Measurements from ENCODE around the gene WDR7. TPM values are rescaled to one million over a fixed set of nuclear protein-coding genes. Genes with fewer than 3 reads are reported as not detected.

WDR7 gene
- total and polyA plus RNA-seq, 2 of the 4 experiments (the other 2 are of a cell fraction) = 3.7 to 23.3 TPM

DNA sequence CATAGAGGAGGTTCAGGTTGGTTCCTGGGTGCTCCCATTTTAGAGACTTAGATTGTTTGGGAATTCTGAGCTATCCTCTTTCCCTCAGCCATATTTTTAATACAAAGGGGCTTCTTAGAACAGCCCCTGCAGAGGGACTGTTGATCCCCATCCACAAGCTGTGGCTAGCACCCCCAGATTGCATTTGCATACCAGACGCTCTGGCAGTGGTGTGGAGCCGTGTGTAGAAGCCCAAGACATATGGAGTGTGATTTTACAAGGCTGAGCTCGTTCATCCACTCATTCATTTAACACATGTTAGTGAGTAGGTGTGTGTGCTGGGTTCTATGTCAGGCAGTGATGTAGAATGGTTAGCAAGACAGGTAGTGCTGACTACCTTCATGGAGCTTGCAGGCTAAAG, 329.0 kb downstream of the WDR7 start:
- no peak overlapping the region for H3K4me2 ChIP-seq (ENCODE audit: low read depth, low read length)
- POLR2A ChIA-PET (ENCODE audit: unreplicated experiment) = no interaction called here
- intact Hi-C loops (cut with micrococcal nuclease) = no loop called here
- WGBS, 2 experiments (ENCODE audit: extremely low coverage in 2 of 2, insufficient read length in 1 of 2) = no CpG with 5 or more reads among the region's 3 CpGs
- no peaks in the 10 kb centered on the region for H3K36me3 ChIP-seq (ENCODE audit: control insufficient read depth, insufficient read depth, low read length)
- no peak overlapping the region for H2AK5ac ChIP-seq (ENCODE audit: low read depth, low read length)
- in situ Hi-C loops (cut with MboI; ENCODE audit: low sequenced_read_pairs) = no loop called here
- H3K4me3 ChIP-seq (ENCODE audit: insufficient read depth, low read depth, low read length) = no peak overlapping the region
- H3K9me1 ChIP-seq (ENCODE audit: insufficient read depth, low read length) = peaks cover 2% of the 10 kb centered on the region; the same call in 1 of the 2 replicates
- H2AFZ ChIP-seq (replicated peaks; ENCODE audit: low read length, poor library complexity) = no peak overlapping the region
- H3K18ac ChIP-seq (ENCODE audit: low read depth, low read length) = no peak overlapping the region
- no peak overlapping the region for H2AK9ac ChIP-seq (replicated peaks; ENCODE audit: low read depth, low read length, poor library complexity)
- H2BK5ac ChIP-seq (ENCODE audit: low read depth, low read length, poor library complexity, severe bottlenecking) = no peak overlapping the region
- no peaks in the 10 kb centered on the region for H4K20me1 ChIP-seq (ENCODE audit: insufficient read depth, low read length)
- no peak overlapping the region for H3K23ac ChIP-seq (ENCODE audit: low read depth, low read length)
- H3K4me1 ChIP-seq (ENCODE audit: control insufficient read depth, insufficient read depth, low read length) = no peaks in the 10 kb centered on the region
- no peak overlapping the region for H3K9ac ChIP-seq (ENCODE audit: low read depth, low read length)
- TF ChIP-seq, protein P1, sequence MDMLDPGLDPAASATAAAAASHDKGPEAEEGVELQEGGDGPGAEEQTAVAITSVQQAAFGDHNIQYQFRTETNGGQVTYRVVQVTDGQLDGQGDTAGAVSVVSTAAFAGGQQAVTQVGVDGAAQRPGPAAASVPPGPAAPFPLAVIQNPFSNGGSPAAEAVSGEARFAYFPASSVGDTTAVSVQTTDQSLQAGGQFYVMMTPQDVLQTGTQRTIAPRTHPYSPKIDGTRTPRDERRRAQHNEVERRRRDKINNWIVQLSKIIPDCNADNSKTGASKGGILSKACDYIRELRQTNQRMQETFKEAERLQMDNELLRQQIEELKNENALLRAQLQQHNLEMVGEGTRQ (IDR thresholded peaks at IDR 0.05; ENCODE audit: low read depth, low read length) = no peak
- TF ChIP-seq POLR2A (IDR thresholded peaks at IDR 0.05; ENCODE audit: low read depth, low read length) = no peak
- TF ChIP-seq RFX5 (IDR thresholded peaks at IDR 0.05; ENCODE audit: low read depth, low read length) = no peak
- no peak for TF ChIP-seq RAD21 (IDR thresholded peaks at IDR 0.05; ENCODE audit: low read length)
- TF ChIP-seq, protein P2, sequence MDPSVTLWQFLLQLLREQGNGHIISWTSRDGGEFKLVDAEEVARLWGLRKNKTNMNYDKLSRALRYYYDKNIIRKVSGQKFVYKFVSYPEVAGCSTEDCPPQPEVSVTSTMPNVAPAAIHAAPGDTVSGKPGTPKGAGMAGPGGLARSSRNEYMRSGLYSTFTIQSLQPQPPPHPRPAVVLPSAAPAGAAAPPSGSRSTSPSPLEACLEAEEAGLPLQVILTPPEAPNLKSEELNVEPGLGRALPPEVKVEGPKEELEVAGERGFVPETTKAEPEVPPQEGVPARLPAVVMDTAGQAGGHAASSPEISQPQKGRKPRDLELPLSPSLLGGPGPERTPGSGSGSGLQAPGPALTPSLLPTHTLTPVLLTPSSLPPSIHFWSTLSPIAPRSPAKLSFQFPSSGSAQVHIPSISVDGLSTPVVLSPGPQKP (IDR thresholded peaks at IDR 0.05; ENCODE audit: borderline replicate concordance, low read depth, low read length) = no peak
- TF ChIP-seq, protein P3, sequence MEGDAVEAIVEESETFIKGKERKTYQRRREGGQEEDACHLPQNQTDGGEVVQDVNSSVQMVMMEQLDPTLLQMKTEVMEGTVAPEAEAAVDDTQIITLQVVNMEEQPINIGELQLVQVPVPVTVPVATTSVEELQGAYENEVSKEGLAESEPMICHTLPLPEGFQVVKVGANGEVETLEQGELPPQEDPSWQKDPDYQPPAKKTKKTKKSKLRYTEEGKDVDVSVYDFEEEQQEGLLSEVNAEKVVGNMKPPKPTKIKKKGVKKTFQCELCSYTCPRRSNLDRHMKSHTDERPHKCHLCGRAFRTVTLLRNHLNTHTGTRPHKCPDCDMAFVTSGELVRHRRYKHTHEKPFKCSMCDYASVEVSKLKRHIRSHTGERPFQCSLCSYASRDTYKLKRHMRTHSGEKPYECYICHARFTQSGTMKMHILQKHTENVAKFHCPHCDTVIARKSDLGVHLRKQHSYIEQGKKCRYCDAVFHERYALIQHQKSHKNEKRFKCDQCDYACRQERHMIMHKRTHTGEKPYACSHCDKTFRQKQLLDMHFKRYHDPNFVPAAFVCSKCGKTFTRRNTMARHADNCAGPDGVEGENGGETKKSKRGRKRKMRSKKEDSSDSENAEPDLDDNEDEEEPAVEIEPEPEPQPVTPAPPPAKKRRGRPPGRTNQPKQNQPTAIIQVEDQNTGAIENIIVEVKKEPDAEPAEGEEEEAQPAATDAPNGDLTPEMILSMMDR (conservative IDR thresholded peaks at IDR 0.05; ENCODE audit: low read depth, low read length) = no peak
- H2BK20ac ChIP-seq (ENCODE audit: low read depth, low read length) = no peak overlapping the region
- no peaks in the 10 kb centered on the region for H3K27me3 ChIP-seq (ENCODE audit: control insufficient read depth, insufficient read depth, low read length)
- H4K91ac ChIP-seq (ENCODE audit: insufficient read depth, low read depth, low read length) = no peak overlapping the region
- H2BK15ac ChIP-seq (ENCODE audit: low read depth, low read length) = no peak overlapping the region
- dilution Hi-C loops (cut with HindIII; ENCODE audit: low sequenced_read_pairs, unreplicated experiment) = no loop called here
- ATAC-seq (ENCODE audit: low read depth) (no peak), DNase-seq (no peak)
- H3K56ac ChIP-seq (ENCODE audit: extremely low read depth, insufficient read depth, low read length) = no peak overlapping the region
- H4K5ac ChIP-seq (ENCODE audit: low read depth, low read length) = no peak overlapping the region
- H4K8ac ChIP-seq (ENCODE audit: low read depth in 2 of 2, low read length in 2 of 2) = no peak overlapping the region
- no TSS peak for BruUV-seq (replicated peaks)
- H2BK120ac ChIP-seq (ENCODE audit: low read depth, low read length) = no peak overlapping the region
- H3K27ac ChIP-seq (ENCODE audit: insufficient read depth, low read length) = no peak overlapping the region
- H3K4ac ChIP-seq (ENCODE audit: low read depth, low read length) = no peak overlapping the region
- CTCF ChIA-PET = no interaction called here
- no peaks in the 10 kb centered on the region for H3K9me3 ChIP-seq (ENCODE audit: control insufficient read depth, insufficient read depth, low read length)
- H3K14ac ChIP-seq (replicated peaks; ENCODE audit: low read depth, low read length) = no peak overlapping the region
- no peaks in the 10 kb centered on the region; a peak in 1 of 4 replicates for H3K79me1 ChIP-seq (ENCODE audit: low read depth in 1 of 2, low read length in 2 of 2)
